ENCODE data around the gene PTP4A2.

Gene PTP4A2

DNA sequence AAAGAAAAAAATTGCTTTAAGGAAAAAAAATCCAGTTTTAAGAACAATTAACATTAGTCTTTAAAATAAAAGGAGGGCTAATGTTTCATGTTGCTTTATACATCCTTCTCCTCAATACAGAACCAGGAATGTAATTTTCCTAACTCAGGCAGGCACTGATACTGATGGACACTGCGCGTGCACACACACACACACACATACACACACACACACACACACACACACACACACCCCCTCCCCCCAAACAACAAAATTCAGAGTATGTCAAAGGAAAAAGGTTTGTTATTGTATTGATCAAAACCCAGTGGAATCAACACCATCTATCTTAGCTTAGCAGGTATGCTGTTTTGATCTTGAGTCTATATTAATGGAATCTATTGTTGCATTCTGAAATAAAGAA lies 31.6 kb downstream of the PTP4A2 start:
- no peak for DNase-seq
- Histone ChIP-seq H3K36me3 (ENCODE audit: insufficient read depth, low read length) (peaks cover 65% of the 10 kb centered on the region), H3K79me2 (ENCODE audit: insufficient read depth, low read length) (peaks cover 41% of the 10 kb centered on the region)

GRCh38 chr1:31905681-31906080 lies 32.5 kb downstream of the PTP4A2 start:
- ATAC-seq (ENCODE audit: insufficient read depth, low read depth), result no peak; the same call in 2 of the 3 replicates

More for the DNA sequence above, 31.6 kb downstream of the PTP4A2 start:
- H4K20me1 ChIP-seq (ENCODE audit: insufficient read depth, low read length), result peaks cover 45% of the 10 kb centered on the region
- no peak overlapping the region for H3K4me2 ChIP-seq (ENCODE audit: insufficient read depth, low read length)
- ATAC-seq (ENCODE audit: insufficient read depth, low read depth), result no peak
- H3K27me3 ChIP-seq (ENCODE audit: insufficient read depth, low read length, poor library complexity), result no peaks in the 10 kb centered on the region
- no peak overlapping the region for H3K4me3 ChIP-seq (ENCODE audit: low read depth in 1 of 2, low read length in 2 of 2)
- no peak overlapping the region for H3K9ac ChIP-seq (ENCODE audit: low read depth, low read length)
- H2AFZ ChIP-seq (ENCODE audit: low read depth, low read length), result no peak overlapping the region
- no peak overlapping the region for H3K27ac ChIP-seq (ENCODE audit: low read length)
- H3K9me3 ChIP-seq (ENCODE audit: insufficient read depth, low read length, severe bottlenecking), result no peaks in the 10 kb centered on the region
- TF ChIP-seq CTCF (IDR thresholded peaks at IDR 0.05; ENCODE audit: borderline replicate concordance, extremely low read depth, low read length, poor library complexity, severe bottlenecking) (no peak), EZH2 (IDR thresholded peaks at IDR 0.05; ENCODE audit: borderline replicate concordance, low read depth, low read length, severe bottlenecking) (no peak)
- H3K4me1 ChIP-seq (ENCODE audit: insufficient read depth, low read length), result no peaks in the 10 kb centered on the region

DNA sequence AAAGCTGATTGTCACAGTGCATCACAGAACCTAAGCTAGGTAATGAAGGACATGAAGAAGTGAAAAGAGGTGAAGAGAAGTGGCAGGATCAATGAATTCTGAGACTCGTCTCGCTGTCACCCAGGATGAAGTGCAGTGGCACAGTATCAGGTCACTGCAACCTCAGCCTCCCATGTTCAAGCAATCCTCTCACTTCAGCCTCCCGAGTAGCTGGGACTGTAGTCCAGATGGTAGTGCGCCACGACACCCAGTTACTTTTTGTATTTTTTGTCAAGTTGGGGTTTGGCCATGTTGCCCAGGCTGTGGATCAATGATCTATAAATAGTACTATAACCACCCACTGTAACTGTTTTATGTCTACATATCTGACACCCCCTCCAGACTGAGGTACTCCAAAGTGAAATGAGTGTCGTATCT lies 33.1 kb downstream of the PTP4A2 start:
- peaks cover 26% of the 10 kb centered on the region for H3K79me2 ChIP-seq (ENCODE audit: insufficient read depth, low read length)

More at GRCh38 chr1:31905681-31906080, 32.5 kb downstream of the PTP4A2 start:
- peaks cover 37% of the 10 kb centered on the region for H4K20me1 ChIP-seq (ENCODE audit: insufficient read depth, low read length)
- H3K27ac ChIP-seq (ENCODE audit: low read length), result 0 out of 2 replicates have a peak overlapping the region, but pooled peaks have one; percentile 5
- peaks cover 56% of the 10 kb centered on the region for H3K36me3 ChIP-seq (ENCODE audit: insufficient read depth, low read length)
- H3K4me2 ChIP-seq (ENCODE audit: insufficient read depth, low read length), result no peak overlapping the region
- no peak overlapping the region for H3K9ac ChIP-seq (ENCODE audit: low read depth, low read length)
- peaks cover 32% of the 10 kb centered on the region for H3K79me2 ChIP-seq (ENCODE audit: insufficient read depth, low read length)
- no peak overlapping the region for H3K4me3 ChIP-seq (ENCODE audit: low read depth in 1 of 2, low read length in 2 of 2)
- DNase-seq, result no peak
- TF ChIP-seq CTCF (IDR thresholded peaks at IDR 0.05; ENCODE audit: borderline replicate concordance, extremely low read depth, low read length, poor library complexity, severe bottlenecking), result no peak
- no peak for TF ChIP-seq EZH2 (IDR thresholded peaks at IDR 0.05; ENCODE audit: borderline replicate concordance, low read depth, low read length, severe bottlenecking)
- H2AFZ ChIP-seq (ENCODE audit: low read depth, low read length), result no peak overlapping the region
- H3K27me3 ChIP-seq (ENCODE audit: insufficient read depth, low read length, poor library complexity), result no peaks in the 10 kb centered on the region
- no peaks in the 10 kb centered on the region for H3K4me1 ChIP-seq (ENCODE audit: insufficient read depth, low read length)
- H3K9me3 ChIP-seq (ENCODE audit: insufficient read depth, low read length, severe bottlenecking), result no peaks in the 10 kb centered on the region

More for the DNA sequence above, 33.1 kb downstream of the PTP4A2 start:
- Histone ChIP-seq H2AFZ (ENCODE audit: low read depth, low read length) (no peak overlapping the region), H3K36me3 (ENCODE audit: insufficient read depth, low read length) (peaks cover 51% of the 10 kb centered on the region), H3K4me3 (ENCODE audit: low read depth in 1 of 2, low read length in 2 of 2) (no peak overlapping the region), H3K9me3 (ENCODE audit: insufficient read depth, low read length, severe bottlenecking) (no peaks in the 10 kb centered on the region), H3K27me3 (ENCODE audit: insufficient read depth, low read length, poor library complexity) (no peaks in the 10 kb centered on the region), H4K20me1 (ENCODE audit: insufficient read depth, low read length) (peaks cover 31% of the 10 kb centered on the region), H3K27ac (ENCODE audit: low read length) (peak overlapping the region; percentile 1), H3K9ac (ENCODE audit: low read depth, low read length) (no peak overlapping the region), H3K4me2 (ENCODE audit: insufficient read depth, low read length) (no peak overlapping the region), H3K4me1 (ENCODE audit: insufficient read depth, low read length) (no peaks in the 10 kb centered on the region)
- DNase-seq, result no peak
- ATAC-seq (ENCODE audit: insufficient read depth, low read depth), result peak; percentile 12; the same call in 2 of the 3 replicates
- TF ChIP-seq EZH2 (IDR thresholded peaks at IDR 0.05; ENCODE audit: borderline replicate concordance, low read depth, low read length, severe bottlenecking), result no peak
- no peak for TF ChIP-seq CTCF (IDR thresholded peaks at IDR 0.05; ENCODE audit: borderline replicate concordance, extremely low read depth, low read length, poor library complexity, severe bottlenecking)

Data from DND-41 (cell line).